GM19324 (cell line): Measurements from ENCODE around the gene LCA5L.

Source experiments
- ATAC-seq: cut with Tn5 transposase; IDR thresholded peaks from one replicate; pipeline ENCODE4 v1.9.1; 2021; ENCODE audit warnings: mild to moderate bottlenecking, moderate library complexity; ENCODE audit not compliant: unreplicated experiment, low FRiP score

The LCA5L gene

GRCh38 chr21:39445321-39446269 is at the start of gene LCA5L:
Gene LCA5L (minus strand): TSS chr21:39445778. CDS start chr21:39428493, 17,285 bp downstream.
- ATAC-seq = peak; percentile 95

DNA sequence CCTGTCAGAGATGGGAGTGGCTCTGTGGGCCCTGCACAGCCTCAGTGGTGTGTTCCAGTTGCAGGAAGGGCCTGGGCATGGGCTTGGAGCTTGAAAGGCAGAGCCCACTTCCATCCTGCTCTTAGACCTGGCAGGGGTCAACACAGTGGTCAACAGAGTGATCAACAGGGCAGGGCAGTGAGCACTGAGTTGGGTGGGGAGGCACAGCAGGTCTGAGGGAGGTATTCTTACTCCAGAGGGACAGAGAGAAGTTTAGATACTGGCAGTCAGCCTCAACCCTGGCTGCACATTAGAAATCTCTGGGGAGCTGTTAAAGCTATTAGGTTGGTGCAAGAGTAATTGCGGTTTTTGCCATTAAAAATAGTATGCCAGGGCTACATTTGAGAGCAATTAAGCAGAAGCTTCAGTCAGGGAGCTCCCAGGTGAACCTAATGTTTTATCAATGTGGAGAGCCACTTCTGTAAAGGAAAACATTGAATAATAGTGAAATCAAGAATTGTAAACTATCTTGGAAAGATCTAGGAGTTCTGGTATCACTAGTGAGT is 43.9 kb upstream of the LCA5L start:
- no peak for ATAC-seq

GRCh38 chr21:39484711-39485276 is 39.2 kb upstream of the LCA5L start:
- ATAC-seq = no peak

GRCh38 chr21:39483917-39484316 is 38.3 kb upstream of the LCA5L start:
- no peak for ATAC-seq

GRCh38 chr21:39481886-39482285 is 36.3 kb upstream of the LCA5L start:
- ATAC-seq = no peak

DNA sequence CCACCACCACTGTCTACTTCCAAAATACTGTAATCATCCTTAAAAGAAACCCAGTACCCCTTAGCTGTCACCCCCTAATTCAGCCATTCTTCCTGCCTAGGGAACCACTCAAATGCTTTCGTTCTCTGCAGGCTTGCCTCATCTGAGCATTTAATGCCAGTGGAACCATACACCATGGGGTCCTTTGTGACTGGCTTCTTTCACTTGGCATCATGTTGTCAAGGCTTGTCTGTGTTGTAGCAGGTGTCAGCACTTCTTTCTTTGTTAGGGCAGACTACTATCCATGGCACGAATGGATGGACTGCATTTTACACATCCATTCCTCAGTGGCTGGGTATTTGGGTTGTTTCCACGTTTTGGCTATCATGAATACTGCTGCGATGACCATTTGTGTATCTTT is 34.7 kb upstream of the LCA5L start:
- no peak for ATAC-seq

DNA sequence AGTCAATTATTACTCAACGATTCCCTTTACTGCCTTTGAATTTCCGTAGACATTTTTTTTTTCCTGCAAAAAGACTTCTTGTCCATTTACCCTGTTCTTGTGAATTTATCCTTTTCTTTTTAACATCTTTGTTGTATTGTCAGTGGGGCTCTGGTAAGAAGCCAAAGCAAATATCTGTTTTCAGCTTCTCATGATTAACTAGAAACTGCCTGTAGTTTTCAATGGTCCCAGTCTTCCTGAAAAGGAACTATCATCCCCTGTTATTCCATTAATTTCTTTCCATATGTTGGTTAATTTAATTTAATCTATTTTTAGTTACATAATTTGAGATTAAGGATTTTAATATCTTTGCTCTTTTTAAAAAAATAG is 34.2 kb upstream of the LCA5L start:
- ATAC-seq = no peak

GRCh38 chr21:39479164-39479813 is 33.7 kb upstream of the LCA5L start:
- ATAC-seq = no peak

GRCh38 chr21:39474611-39475010 is 29.0 kb upstream of the LCA5L start:
- no peak for ATAC-seq

- no peak for ATAC-seq
Measured at GRCh38 chr21:39472786-39473185, 27.2 kb upstream of the LCA5L start.

- ATAC-seq = no peak
Measured at GRCh38 chr21:39471598-39471997, 26.0 kb upstream of the LCA5L start.

DNA sequence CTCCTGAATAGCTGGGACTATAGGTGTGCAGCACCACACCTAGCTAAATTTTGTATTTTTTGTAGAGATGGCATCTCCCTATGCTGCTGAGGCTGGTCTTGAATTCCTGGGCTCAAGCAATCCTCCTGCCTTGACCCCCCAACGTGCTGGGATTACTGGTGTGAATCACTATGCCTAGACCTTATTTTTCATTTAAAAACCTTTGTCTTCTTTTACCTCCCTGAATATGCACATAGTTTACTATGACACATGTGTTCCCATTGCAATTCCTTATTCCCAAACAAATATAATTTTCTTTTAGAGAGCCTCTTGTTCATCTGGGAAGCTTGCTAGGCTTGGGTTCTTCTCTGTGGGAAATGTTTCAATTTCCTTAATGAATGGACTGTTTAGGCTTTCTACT is 23.0 kb upstream of the LCA5L start:
- no peak for ATAC-seq

DNA sequence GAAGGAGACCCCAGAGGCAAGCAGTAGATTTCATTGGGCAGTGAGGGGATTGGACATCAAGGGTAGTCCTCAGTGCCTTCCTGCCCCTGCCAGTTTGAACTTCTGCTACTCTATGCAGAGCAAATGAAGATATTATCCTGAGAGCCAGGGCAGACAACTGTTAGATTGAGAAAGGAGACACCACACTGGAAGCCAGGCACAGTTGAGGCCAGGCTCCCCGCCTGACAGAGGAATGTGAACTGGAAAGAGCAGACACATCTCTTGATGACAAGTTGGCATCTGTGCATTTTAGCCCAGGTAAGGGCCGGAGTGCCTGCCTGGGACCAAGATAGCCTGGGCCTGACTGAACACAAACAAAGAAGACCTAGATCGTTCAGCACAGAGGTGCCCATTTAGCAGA is 22.2 kb upstream of the LCA5L start:
- no peak for ATAC-seq

GRCh38 chr21:39466584-39466983 is 21.0 kb upstream of the LCA5L start:
- no peak for ATAC-seq

- ATAC-seq = no peak
Measured at GRCh38 chr21:39463308-39463707, 17.7 kb upstream of the LCA5L start.

DNA sequence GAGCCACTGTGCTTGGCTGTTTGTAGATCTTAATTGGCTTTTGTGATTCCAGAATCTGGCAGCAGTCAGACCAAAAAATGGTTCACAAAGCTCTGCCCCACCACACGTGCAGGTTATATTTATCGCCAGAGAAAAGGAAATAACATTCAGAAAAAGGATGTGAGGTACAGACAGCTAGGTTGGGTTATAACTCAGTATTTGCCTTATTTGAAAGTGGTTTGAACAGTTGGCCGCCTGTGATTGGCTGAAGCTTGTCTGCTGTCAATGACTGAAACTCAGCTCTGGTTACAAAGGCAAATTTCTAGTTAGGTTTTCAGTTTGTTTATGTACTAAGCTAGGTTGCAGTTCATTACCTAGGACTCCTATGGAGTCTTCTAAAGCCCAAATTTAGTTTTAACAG is 15.8 kb upstream of the LCA5L start:
- no peak for ATAC-seq

GRCh38 chr21:39456665-39457064 is 11.1 kb upstream of the LCA5L start:
- ATAC-seq = no peak

DNA sequence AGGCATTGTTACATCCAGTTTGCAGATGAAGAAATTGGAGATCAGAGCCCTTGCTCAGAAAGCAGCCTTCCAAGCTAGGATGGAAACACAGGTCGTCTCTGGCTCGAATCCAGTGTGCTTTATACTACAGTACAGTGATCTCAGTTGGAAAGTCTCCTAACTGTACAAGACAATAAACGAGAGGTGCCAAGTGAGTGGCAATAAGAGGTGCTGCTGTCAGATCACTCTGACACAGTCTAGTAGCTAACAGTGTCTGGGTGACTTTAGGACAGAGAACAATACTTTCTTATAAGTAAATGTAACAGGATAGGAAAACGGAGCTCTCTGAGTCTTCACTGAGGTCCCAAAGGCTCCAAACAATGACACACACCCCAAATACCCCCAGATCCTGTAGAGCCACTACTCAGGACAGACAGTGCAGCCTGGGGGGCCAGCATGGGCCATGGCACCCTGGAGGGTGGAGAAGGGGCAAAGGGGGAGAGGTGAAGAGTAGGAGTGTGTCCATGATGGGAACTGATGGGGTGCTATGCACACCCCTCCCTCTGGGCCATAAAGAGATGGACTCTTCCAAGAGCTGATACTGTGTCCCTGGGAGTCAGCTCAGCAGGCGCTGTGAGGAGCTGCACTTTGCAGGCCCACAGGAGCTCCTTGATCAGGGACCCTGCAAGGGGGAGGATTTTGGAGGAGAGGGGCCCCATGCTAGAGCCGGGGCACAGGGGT is 9.5 kb upstream of the LCA5L start:
- ATAC-seq = no peak

DNA sequence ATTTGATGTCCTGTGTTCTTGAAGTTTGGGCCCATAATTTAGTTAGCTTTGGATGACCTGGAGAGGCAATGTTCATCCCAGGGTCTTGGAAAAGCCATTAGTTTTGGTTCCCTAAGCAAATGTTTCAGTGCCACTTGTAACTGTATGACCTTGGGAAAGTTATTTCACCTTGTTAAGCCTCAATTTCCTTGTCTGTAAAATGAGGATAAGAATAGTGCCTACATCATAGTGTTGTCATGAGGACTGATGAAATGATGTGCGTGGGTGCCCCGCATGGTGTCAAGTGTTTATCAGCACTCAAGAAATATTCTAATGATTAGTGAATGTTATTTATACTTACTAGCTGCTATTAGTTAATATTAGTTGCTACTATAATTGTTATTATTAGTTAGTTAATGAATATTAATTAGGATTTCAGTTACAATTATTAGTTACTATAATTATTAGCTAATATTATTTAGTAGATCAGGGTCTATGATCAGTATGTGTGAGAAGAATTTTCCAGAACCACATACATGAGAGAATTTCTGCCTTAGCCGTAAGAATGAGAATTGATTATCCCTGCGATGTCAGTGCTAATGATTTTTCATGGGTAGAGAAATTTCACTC is 8.1 kb upstream of the LCA5L start:
- no peak for ATAC-seq

- no peak for ATAC-seq
Measured at GRCh38 chr21:39452970-39453342, 7.4 kb upstream of the LCA5L start.
